Kidney (tissue), 14 donors: ENCODE results near the gene SMC4. TPM values are rescaled to one million over a fixed set of nuclear protein-coding genes. Genes with fewer than 3 reads are reported as not detected.
A peak's percentile ranks its signal among the peaks of the same experiment; 100 is the strongest.

Experiments
- DNase-seq, 5 donors: peaks; one replicate each; pipeline ENCODE4 v3.0.0-alpha.2; 2013 to 2020
- FAIRE-seq: peaks from 2 replicates; lab custom pipeline; 2012; peaks lifted over from hg19 to GRCh38; lab: Jason Lieb, UNC
- H3K27ac ChIP-seq, 2 donors: one replicate each; pipeline ENCODE4 v1.7.0; 2013; ENCODE audit warnings: low read depth in 2 of 2, low read length in 2 of 2, inconsistent platforms in 1 of 2
- H3K27me3 ChIP-seq: one replicate; pipeline ENCODE4 v1.7.1; 2013; ENCODE audit warnings: low read length, inconsistent platforms; ENCODE audit not compliant: control insufficient read depth, insufficient read depth
- H3K36me3 ChIP-seq, 3 donors: one replicate each; pipeline versions ENCODE4 v1.7.0 to v1.7.1; 2013; ENCODE audit warnings: low read length in 3 of 3, control low read depth in 1 of 3, inconsistent platforms in 1 of 3; ENCODE audit not compliant: insufficient read depth in 3 of 3, control insufficient read depth in 2 of 3
- H3K4me1 ChIP-seq, 3 donors: one replicate each; pipeline versions ENCODE4 v1.7.0 to v1.7.1; 2013; ENCODE audit warnings: low read length in 3 of 3, inconsistent platforms in 1 of 3, low read depth in 1 of 3; ENCODE audit not compliant: control insufficient read depth in 2 of 3, insufficient read depth in 2 of 3
- H3K4me3 ChIP-seq, 3 donors: one replicate each; pipeline versions ENCODE4 v1.7.0 to v1.8.1; 2013; ENCODE audit warnings: low read length in 3 of 3, control low read depth in 1 of 3, inconsistent platforms in 1 of 3
- H3K9ac ChIP-seq, 3 donors: one replicate each; pipeline versions ENCODE4 v1.7.0 to v1.7.1; 2013; ENCODE audit warnings: low read length in 3 of 3, control low read depth in 1 of 3, inconsistent platforms in 1 of 3
- H3K9me3 ChIP-seq, 3 donors: one replicate each; pipeline versions ENCODE4 v1.7.0 to v1.7.1; 2013; ENCODE audit warnings: low read length in 3 of 3, control low read depth in 1 of 3, inconsistent platforms in 1 of 3; ENCODE audit not compliant: control insufficient read depth in 2 of 3, insufficient read depth in 1 of 3
- CTCF ChIP-seq: IDR thresholded peaks from 3 replicates; pipeline ENCODE4 v1.5.1; 2012; ENCODE audit warnings: mild to moderate bottlenecking, moderate library complexity, borderline replicate concordance; ENCODE audit not compliant: insufficient read depth; ENCODE audit errors: extremely low read depth
- intact Hi-C: fragments of 100-400 bp; cut with DNase I; formaldehyde crosslinking; loops from one replicate; pipeline ENCODE4 v1.11.1; 2022
- polyA plus RNA-seq: library from polyadenylated mRNA; stranded (reverse); fragments of 350-450 nt; fragmentation: Illumina TruSeq; extraction: RNeasy Lipid Tissue Mini Kit (QIAGEN cat#74804); gene quantifications from one replicate; pipeline ENCODE4 v1.2.3, GENCODE V29; 2014; ENCODE audit warnings: low read depth, low replicate concordance; ENCODE audit not compliant: insufficient read depth
- total RNA-seq: library from RNA; stranded (reverse); fragmentation: NEBNext Ultra II Directional; extraction: Animal tissue kit (Norgen Biotek cat#: 25700); gene quantifications from one replicate; pipeline ENCODE4 v1.2.1, GENCODE V29; 2021
- donor health status: control.
- donor health status: control.
- donor health status: control.
- donor health status: control.
- donor health status: control.
- donor health status: DM: yes; HTN: yes; CAD: no.
- donor health status: Normal renal cell carcinoma (clear cell type).

The SMC4 gene
- total and polyA plus RNA-seq, 2 donors from 2014 or later, result 7.4 to 24.5 TPM

- no peak overlapping the region for H3K27ac ChIP-seq
- H3K9me3 ChIP-seq, result no peaks in the 10 kb centered on the region
- TF ChIP-seq CTCF, result no peak
- FAIRE-seq (no peak), DNase-seq (peak in 1 of 5 donors; percentile 6)
- no peak overlapping the region for H3K4me3 ChIP-seq
- peaks cover 0 to 2% (median 0%) of the 10 kb centered on the region in 3 donors for H3K36me3 ChIP-seq
- H3K9ac ChIP-seq, result no peak overlapping the region
- intact Hi-C loops, result no loop called here
- H3K27me3 ChIP-seq, result no peaks in the 10 kb centered on the region
- peaks cover 0 to 4% (median 0%) of the 10 kb centered on the region in 3 donors for H3K4me1 ChIP-seq
These were observed 33.5 kb upstream of the SMC4 start for GRCh38 chr3:160365869-160366522.

- FAIRE-seq (no peak), DNase-seq (no peak)
- TF ChIP-seq CTCF, result no peak
- Histone ChIP-seq H3K27me3 (no peaks in the 10 kb centered on the region), H3K9me3 (no peaks in the 10 kb centered on the region), H3K36me3 (peaks cover 0 to 4% (median 2%) of the 10 kb centered on the region in 3 donors), H3K27ac (no peak overlapping the region), H3K9ac (no peak overlapping the region), H3K4me1 (peaks cover 0 to 4% (median 0%) of the 10 kb centered on the region in 3 donors), H3K4me3 (no peak overlapping the region)
- intact Hi-C loops, result no loop called here
These were observed 30.6 kb upstream of the SMC4 start for GRCh38 chr3:160368804-160369203.

GRCh38 chr3:160369784-160370183, 29.7 kb upstream of the SMC4 start:
- H3K27ac ChIP-seq, result no peak overlapping the region

More at GRCh38 chr3:160369784-160370183, 29.7 kb upstream of the SMC4 start:
- no peak for TF ChIP-seq CTCF
- peaks cover 0 to 8% (median 2%) of the 10 kb centered on the region in 3 donors for H3K36me3 ChIP-seq
- peaks cover 0 to 4% (median 0%) of the 10 kb centered on the region in 3 donors for H3K4me1 ChIP-seq
- no peaks in the 10 kb centered on the region for H3K9me3 ChIP-seq
- intact Hi-C loops, result no loop called here
- no peak overlapping the region for H3K4me3 ChIP-seq
- no peak overlapping the region for H3K9ac ChIP-seq
- DNase-seq, result no peak
- no peaks in the 10 kb centered on the region for H3K27me3 ChIP-seq
- peak; percentile 87 for FAIRE-seq
